ENCODE measurements around the gene IAH1. TPM values are rescaled to one million over a fixed set of nuclear protein-coding genes. Genes with fewer than 3 reads are reported as not detected.

Gene IAH1
- total and polyA plus RNA-seq, 2 experiments from 2014 or later, result 12.7 to 33.7 TPM

GRCh38 chr2:9465170-9465569 is 9.2 kb upstream of the IAH1 start (continued):
- no peak for TF ChIP-seq ZNF462 (CRISPR knock-in tag; IDR thresholded peaks at IDR 0.05)
- TF ChIP-seq, protein P1, sequence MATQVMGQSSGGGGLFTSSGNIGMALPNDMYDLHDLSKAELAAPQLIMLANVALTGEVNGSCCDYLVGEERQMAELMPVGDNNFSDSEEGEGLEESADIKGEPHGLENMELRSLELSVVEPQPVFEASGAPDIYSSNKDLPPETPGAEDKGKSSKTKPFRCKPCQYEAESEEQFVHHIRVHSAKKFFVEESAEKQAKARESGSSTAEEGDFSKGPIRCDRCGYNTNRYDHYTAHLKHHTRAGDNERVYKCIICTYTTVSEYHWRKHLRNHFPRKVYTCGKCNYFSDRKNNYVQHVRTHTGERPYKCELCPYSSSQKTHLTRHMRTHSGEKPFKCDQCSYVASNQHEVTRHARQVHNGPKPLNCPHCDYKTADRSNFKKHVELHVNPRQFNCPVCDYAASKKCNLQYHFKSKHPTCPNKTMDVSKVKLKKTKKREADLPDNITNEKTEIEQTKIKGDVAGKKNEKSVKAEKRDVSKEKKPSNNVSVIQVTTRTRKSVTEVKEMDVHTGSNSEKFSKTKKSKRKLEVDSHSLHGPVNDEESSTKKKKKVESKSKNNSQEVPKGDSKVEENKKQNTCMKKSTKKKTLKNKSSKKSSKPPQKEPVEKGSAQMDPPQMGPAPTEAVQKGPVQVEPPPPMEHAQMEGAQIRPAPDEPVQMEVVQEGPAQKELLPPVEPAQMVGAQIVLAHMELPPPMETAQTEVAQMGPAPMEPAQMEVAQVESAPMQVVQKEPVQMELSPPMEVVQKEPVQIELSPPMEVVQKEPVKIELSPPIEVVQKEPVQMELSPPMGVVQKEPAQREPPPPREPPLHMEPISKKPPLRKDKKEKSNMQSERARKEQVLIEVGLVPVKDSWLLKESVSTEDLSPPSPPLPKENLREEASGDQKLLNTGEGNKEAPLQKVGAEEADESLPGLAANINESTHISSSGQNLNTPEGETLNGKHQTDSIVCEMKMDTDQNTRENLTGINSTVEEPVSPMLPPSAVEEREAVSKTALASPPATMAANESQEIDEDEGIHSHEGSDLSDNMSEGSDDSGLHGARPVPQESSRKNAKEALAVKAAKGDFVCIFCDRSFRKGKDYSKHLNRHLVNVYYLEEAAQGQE (IDR thresholded peaks at IDR 0.05; ENCODE audit: unreplicated experiment), result no peak

DNA sequence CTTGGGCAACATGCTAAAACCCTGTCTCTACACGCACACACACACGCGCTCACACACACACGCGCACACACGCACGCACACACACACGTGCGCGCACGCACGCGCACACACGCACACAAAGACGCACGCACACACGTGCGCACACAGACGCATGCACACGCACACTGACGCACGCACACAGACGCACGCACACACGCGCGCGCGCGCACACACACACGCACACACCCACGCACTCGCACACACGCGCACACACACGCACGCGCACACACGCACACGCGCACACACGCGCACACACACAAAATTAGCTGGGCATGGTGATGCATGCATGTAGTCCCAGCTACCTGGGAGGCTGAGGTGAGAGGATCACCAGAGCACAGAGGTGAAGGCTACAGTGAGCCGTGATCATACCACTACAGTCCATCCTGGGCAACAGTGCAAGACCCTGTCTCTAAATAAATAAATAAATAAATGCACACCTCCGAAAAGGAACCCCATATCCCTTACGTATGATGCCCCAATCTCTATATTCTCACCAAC is 8.1 kb upstream of the IAH1 start:
- no peaks in the 10 kb centered on the region for H3K79me2 ChIP-seq (replicated peaks; ENCODE audit: insufficient read depth)
- Mint-ChIP-seq H3K27me3 (ENCODE audit: insufficient read depth, low read depth, poor library complexity) (no peaks in the 10 kb centered on the region), H3K4me1 (no peaks in the 10 kb centered on the region), H3K4me3 (no peak overlapping the region), H3K9me3 (no peaks in the 10 kb centered on the region), H3K27ac (no peak overlapping the region), H3K36me3 (ENCODE audit: low read depth) (peaks cover 38% of the 10 kb centered on the region)
- peaks cover 3% of the 10 kb centered on the region for H3K36me3 ChIP-seq (ENCODE audit: insufficient read depth)
- H3K4me1 ChIP-seq (ENCODE audit: insufficient read depth), result no peaks in the 10 kb centered on the region
- ATAC-seq (no peak), DNase-seq (ENCODE audit: low spot score) (no peak)
- H3K27me3 ChIP-seq (ENCODE audit: insufficient read depth), result no peaks in the 10 kb centered on the region
- H3K4me3 ChIP-seq, result no peak overlapping the region
- H4K20me1 ChIP-seq (replicated peaks; ENCODE audit: insufficient read depth), result peaks cover 5% of the 10 kb centered on the region; the same call in 1 of the 2 replicates
- H3K27ac ChIP-seq (ENCODE audit: low read depth), result no peak overlapping the region
- H3F3A ChIP-seq (replicated peaks; ENCODE audit: low read depth), result no peaks in the 10 kb centered on the region
- H3K4me2 ChIP-seq, result no peak overlapping the region
- H3K9me2 ChIP-seq (ENCODE audit: insufficient read depth), result no peaks in the 10 kb centered on the region
- H2AFZ ChIP-seq, result no peak overlapping the region
- no peak for TF ChIP-seq STAT1 (IDR thresholded peaks at IDR 0.05; ENCODE audit: unreplicated experiment)
- no peak for TF ChIP-seq JUNB (IDR thresholded peaks at IDR 0.05; ENCODE audit: unreplicated experiment)
- TF ChIP-seq POLR2AphosphoS5 (IDR thresholded peaks at IDR 0.05; ENCODE audit: low read depth), result no peak
- no peak for TF ChIP-seq EZH2 (IDR thresholded peaks at IDR 0.05; ENCODE audit: low read depth, unreplicated experiment)
- no peak for TF ChIP-seq EZH2phosphoT487 (IDR thresholded peaks at IDR 0.05; ENCODE audit: unreplicated experiment)
- no peak for TF ChIP-seq NANOG (IDR thresholded peaks at IDR 0.05; ENCODE audit: borderline replicate concordance)
- TF ChIP-seq, protein P1 (IDR thresholded peaks at IDR 0.05; ENCODE audit: unreplicated experiment), result no peak
- no peak for TF ChIP-seq ZNF114 (CRISPR knock-in tag; IDR thresholded peaks at IDR 0.05)
